NAMALWA (cell line): Measurements from ENCODE around the gene ZBTB7C.

Experiments used
- DNase-seq: peaks from one replicate; pipeline ENCODE4 v3.0.0-alpha.2; 2015; ENCODE audit warnings: low spot score

ZBTB7C gene

DNA sequence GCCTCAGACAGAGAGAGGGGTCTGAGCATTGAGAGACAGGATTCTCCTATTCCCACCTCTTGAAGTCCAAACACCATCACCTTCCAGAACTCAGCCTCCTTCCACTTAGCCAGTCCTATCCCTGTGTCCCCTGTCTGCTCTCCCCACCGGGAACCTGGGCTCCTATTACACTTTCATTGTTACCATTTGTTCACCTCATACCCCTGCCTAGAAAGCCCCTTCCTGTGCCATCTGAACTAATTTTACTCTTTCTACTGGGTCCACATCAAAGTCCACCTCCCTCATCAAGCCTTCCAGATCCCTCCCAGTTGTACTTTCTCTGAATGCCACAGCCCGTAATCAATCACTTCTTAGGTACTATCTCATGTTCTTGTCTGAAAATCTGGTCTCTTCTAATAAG lies 220.6 kb downstream of the ZBTB7C start:
- no peak for DNase-seq

DNA sequence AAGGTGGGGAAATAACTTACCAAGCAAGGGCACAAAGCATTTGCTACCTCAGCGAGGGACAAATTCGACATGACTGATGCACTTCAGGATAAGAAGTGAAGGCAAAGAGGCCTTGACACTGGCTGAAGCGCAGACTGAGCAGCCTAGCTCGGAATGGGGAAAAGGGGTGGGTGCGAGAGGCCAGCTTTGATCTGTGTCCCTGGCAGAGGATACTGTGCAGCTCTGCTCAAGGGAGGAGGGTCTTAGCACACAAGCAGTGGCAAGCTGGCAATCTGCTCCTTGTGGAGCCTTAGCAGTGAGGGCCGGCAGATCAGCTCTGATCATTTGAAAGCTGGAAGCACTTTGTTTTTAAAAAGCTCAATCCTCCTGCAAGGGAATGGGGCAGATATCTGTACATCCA lies 222.3 kb downstream of the ZBTB7C start:
- DNase-seq: no peak

DNA sequence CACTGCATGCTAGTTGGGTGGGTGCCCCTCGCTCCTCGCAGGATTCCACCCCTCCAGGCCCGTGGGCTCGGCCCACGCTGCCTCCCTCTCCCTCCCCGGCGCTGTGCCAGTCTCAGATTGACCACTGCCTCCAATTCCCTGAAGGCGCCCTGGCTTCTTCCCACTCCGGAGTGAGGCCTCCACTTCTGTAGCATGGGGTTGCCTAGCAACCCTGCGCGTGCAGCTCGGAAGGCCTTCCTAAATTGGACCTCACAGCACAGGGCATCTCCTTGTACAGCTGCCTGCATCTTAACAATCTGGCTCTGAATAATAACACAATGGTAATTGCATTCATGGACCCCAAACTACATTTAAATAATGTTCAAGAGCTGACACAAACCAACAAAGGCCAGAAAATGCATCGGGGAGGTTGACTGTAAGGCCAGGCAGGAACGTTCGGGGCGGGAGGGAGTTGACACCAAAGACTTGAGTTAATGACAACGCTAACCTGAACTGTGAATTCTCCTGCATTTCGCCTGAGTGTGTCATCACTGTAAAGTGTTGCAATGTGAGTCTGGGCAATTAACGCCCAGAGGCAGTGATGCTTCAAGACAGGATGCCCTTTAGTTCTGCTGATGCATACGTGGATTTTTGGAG lies 222.9 kb downstream of the ZBTB7C start:
- no peak for DNase-seq

DNA sequence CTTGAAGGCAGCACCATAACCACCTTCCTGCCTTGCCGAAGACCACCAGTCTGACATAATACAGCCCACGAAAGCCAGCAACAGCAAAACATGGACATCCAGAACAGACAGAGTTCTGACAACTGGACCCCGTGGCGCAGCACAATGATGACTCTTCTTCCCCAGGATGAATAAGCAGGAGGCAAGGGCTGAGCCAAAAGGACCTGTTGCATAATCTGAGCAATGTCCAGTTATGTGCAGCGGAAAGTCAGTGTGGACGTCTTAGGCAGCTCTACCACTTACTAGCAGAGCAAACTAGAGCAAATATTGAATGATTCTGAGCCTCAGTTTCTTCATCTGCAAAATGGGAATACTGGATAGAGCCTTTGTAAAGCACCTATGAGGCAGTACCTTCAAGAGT lies 225.1 kb downstream of the ZBTB7C start:
- no peak for DNase-seq

DNA sequence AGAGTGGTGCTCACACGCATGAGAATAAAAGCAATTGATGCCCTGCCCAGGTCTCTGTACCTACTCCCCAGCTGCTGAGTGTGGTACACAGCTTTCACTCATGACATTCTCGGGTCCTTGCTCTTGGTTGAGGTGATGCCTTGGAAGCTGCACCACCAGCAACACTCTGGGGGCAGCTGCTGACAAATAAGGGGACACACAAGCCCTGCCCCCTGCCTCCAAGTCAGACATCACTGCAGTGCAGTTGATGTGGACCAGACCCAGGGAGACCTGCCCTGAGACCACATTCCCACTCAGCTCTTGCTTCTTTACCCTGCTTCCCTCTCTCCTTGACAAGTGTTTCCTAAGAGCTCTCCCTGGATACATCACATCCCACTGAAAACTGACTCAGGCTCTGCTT lies 225.6 kb downstream of the ZBTB7C start:
- no peak for DNase-seq

DNA sequence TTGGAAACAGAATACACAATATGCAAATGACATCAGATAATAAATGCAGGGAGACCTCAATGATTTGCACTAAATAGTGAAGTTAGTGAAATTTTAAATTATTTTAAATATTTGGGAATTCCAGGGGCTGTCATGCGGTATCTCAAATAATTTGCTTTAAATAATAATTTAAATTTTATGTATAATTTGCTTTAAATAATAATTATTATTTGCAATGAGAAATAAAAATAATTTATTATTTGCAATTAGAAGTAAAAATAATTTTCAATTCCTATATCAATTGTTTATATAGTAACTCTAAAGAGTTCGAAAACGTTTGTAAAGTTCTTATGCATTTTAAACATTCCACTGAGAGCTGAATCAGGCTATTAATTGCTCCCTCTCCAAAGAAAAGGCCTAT lies 226.4 kb downstream of the ZBTB7C start:
- DNase-seq: no peak

DNA sequence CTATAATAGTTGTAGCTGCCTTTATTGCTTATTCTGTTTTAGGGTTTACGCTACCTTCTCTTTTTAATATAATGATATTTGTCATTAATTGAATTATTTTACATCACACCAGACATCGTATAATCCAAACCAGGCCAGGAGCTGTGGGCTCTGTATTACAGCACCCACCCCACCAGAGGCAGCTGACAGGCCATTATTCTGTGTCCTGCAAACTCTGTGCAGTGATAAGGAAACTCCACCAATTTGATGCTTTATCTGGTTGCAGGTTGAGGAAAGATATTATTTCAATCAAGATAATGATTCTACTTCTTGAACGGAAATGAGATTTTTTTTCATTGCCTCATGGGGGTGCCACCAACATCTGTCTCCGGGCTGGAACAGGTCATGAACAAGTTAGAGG lies 227.3 kb downstream of the ZBTB7C start:
- DNase-seq: no peak

DNA sequence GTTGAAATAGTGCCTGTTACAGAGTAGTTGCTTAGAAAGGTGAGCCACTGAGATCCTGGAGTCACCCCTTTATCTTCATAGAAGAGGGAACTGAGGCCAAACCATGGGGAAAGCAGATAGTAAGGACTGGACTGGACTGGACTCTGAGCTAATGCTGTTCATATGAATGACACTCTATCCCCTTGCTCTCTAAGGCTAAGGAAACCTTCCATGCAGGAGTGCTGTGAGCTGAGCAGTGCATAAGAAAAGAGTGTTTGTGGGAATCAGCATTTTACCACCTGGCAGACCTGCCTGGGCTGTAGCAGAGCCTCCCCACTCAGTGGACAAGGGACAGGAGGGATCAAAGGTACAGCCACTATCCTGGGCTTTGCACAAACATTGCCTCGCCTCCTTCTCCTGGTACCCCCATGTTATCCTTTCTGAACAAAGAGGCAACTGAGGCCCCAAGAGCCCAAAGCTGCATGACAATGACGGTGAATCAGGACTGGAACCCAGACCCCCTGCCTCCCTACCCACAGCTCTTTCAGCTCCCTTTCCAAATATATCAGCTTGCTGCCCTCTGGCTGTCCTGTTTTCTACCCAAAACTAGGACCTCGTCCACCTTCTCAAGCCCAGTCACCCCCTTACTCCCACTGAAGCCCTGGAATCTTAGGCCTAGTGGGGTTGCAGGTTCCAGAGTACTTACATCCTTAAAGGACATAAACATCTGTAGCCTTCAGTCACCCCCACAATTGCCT lies 227.9 kb downstream of the ZBTB7C start:
- DNase-seq: no peak

DNA sequence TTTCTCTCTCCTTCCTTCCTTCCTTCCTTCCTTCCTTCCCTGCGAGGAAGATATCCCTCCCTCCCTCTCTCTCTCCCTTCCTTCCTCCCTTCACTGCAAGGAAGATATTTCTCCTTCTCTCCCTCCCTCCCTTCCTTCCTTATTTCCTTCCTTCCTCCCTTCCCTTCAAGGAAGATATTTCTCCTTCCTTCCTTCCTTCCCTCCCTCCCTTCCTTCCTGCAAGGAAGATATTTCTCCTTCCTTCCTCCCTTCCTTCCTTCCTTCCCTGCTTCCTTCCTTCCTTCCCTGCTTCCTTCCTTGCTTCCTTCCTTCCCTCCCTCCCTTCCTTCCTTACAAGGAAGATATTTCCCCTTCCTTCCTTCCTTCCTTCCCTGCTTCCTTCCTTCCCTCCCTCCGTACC lies 229.5 kb downstream of the ZBTB7C start:
- no peak for DNase-seq

DNA sequence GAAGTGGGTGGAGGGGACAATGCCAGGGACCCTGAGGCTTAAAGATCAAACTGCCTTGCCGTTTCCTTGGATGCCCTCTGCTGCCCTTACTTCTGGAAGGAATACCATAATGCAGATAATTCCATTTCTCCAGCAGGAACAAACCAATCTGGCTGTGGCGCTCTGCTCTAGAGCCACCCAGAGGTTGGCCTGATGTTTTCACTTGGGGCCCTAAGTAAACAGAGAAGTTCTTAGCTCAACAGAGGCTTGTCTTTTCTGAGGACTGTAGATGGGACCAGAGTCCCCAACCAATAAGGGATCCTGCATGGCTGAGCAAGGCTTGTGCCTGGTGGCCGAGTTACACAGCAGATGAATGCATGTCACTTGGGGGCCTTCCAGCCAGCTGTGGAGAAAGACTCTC lies 230.2 kb downstream of the ZBTB7C start:
- DNase-seq: no peak

DNA sequence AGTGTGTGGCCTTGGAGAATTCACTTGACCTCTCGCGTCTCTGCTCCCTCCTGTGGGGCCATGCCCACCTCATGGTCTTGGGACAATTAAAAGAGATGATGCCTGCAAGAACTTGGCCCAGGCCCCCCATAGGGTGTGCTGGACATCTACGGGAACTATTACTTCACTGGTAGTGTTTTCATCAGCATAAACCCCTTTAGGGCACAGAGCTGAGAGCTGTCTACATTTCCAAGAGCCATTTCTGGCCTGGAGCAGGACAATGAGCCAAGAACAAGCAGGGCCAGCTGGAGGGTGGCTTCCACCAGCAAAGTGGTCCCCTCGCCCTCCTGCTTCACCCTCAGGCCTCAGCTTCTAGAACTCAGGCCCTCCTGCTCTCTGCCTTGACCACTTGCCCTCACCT lies 232.3 kb downstream of the ZBTB7C start:
- DNase-seq: no peak

DNA sequence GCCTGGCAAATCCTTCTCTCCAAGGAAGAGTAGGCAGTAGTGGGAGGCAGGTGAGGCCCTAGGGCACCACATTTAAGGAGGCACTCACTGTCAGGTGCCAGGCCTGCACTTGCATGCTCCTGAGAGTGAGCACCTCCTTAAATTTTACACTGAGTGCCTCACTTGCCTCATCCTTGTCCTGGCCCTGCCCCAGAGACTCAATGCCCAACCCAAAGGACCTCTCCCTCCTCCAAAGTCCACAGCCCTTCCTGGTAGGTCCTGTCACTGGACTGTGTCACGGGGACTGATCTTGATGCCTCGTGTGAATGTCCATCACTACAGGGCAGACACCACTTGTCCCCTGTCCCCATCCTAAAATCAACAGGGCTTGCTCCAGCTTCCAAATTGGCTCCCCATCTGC lies 235.6 kb downstream of the ZBTB7C start:
- no peak for DNase-seq

DNA sequence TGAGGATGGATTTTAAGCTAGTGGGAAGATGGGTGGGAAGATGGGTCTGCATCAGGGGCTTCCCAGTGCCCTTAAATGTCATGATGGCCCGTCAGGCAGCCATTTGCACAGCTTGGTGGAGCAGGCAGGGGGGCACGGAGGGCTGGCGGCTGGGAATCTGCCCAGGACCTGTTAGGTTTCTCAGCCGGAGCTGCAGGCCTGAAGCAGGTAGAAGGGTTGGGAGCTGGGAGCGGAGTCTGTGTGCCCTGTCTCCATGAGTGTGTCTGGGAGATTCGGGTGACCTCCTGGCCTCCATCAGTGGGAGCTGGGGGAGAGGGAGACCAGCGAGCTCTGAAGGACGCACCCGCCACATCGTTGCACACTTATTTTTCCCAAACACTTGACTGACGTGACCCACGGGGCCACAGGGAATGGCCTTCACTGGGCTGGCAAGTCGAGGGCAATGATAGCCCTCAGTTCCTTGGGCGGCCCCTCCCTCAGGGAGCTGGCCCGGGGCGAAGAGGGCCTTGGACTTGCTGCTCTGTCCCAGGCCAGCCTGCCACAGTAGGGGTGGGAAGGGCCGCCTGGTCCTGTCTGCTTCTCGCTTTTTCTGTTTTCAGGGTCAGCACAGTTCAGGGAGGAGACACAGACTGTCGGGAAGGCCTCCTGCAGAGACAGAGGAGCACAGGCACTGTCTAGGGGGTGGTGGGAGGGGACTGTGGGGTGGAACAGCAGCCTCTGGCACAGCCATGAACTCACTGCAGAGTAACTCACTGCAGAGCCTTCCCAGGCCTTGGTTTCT lies 236.8 kb downstream of the ZBTB7C start:
- DNase-seq: no peak

DNA sequence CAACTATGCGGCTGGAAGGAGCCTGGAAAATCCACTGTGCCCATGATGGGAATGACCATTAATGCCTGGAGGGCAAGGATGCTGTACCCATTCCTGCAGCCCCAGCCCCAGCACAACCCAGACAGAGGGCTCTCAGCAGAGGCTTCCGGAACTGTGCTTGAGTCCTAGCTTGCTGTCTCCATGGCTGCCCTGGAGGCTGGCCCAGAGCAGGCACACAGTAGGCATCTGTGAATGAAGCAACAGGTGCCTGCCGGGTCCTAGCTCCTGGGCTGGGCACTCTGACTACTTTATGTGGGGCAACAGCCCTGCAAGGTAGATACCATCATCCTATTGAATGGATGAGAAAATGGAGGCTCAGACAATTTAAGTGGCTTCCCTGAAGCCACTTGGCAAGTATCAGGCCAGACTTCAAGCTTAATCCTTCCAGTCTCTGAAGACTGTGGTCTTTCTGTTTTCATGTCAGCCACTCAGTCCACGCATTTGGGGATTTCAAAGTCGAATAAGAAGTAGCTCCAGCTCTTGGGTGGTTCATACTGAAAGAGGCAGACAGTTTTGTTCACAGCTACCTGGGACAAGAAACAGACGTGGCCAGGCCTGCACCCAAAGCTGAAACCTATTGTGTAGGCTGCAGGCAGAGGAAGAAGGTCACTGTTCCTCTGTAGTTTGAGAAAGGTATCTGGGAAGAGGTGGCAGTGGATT lies 237.5 kb downstream of the ZBTB7C start:
- DNase-seq: no peak

DNA sequence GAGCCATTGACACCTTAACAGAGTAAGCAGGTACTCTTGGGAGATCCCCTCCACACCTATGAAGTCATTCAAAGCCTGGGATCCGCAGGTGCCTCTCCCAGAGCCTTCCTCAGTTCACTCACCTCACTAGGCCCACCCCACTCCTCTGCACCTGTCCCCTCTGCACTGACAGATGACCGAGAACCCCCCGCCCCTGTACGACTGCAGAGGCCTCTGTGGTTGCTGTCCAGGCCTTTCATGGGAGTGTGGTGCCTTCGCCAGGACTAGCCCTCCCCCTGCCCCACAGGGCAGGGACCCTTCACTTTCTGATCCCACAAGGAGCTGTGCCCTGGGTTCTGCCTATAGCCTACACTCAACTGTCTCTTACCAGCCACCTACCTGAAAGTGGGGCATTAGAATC lies 238.5 kb downstream of the ZBTB7C start:
- no peak for DNase-seq

DNA sequence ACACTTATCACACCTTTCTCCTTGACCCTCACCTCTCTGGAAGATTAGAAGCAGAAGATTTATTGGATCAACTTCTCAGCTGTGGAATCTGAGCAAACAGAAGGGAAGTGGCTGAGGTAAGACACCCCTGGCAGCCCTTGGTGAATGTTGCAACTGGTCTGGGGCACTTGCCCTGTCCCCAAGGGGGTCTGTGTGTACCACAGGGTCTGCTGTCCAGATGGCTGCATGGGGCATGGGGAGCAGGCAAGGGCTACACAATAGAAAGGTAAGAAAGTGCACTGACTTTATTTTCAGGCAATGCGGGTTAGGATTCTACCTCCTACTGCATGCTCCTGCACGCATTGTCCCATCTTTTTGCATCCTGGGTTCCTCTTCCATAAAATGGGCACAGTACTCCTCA lies 240.3 kb downstream of the ZBTB7C start:
- no peak for DNase-seq

DNA sequence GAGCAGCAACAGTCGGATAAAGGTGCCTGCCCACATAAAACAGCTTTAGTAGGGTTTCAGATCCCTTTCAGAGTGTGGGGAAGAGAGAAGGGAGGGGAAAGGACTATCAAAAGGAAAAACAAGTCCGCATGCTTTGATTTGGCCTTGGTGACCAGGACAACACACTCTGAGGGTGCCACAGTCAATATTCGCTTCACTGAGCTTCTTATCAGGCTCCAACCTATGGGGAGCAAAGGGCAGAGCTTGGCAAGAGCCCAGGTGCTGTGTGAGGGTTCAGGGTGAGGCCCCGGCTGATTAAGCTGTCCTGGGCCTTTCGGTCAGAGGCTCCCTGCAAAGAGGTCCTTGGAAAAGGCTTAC lies 241.3 kb downstream of the ZBTB7C start:
- no peak for DNase-seq

DNA sequence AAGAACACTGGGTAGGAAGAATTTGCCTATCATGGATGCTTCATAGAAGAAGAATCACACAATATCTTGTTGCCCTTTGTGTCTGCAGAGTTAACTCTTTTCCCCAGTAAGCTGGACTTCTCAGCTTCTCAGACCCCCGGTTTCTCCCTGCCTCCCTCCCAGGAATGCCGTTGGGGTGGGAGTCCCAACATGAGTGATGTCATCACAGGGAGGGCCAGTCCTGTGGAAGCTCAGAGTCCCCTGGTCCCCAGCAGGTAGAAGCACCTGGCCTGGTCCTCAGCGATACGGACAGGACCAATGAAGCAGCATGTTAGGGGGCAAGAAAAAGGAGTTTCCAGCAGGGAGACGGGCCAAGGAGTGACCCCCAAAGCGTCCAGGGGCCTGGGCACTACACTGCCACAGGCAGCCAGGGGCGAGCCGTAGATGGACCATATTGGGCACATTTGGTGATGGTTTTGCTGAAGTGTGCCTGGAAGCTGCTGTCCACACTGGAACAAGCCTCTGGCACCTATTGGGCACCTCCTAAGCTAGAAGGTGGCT lies 242.8 kb downstream of the ZBTB7C start:
- DNase-seq: no peak

DNA sequence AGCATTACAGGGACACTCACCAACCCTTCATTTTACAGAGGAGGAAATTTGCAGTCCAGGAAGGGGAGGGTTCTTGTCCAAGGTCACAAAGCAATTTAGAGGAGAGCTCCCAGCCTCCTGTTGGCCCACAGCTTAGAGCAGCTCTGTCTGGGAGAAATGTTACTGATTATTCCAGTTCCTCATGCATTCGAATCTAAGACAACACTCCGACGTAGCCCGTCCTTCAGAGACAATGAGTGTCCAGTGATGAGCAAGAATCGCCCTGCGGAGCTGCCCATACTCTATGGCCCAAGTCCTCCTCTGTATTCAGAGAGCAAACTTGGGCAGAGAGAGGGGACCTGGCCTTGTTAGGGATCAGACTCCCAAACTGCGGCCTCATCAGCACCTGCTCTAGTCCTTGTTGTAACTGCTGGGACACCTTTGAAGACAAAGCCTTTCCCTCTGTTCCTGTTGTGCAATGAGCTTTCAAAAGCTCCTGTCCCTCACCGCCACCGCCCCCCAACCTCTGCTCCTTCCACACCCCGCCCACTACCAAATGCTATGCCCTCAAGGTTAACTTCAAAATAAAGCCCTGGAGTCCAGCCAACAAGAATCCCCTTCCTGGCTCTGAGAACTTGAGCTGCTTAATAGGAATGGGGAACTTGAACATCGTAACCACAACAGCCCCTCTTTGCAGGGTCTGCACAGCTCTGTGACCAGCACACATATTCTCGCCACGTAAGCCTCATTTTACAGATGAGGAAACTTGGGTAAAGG lies 243.9 kb downstream of the ZBTB7C start:
- DNase-seq: no peak

DNA sequence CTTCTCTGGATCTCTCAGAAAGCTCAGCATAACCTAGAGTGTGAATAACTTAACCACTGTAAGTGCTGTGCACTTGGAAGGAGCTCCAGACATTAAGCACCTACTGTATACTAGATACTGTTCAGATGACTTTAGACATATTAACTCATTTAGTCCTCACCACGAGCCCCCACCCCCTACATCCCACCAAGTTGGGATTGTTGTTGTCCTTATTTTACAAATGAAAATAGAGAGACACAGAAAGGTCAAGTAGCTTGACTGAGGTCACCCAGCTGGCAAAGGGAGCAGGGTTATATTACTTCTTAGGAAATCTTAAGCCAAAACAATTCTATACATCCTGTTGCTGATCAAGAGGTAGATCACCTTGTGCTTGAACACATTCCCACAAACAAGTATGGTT lies 244.5 kb downstream of the ZBTB7C start:
- DNase-seq: no peak

DNA sequence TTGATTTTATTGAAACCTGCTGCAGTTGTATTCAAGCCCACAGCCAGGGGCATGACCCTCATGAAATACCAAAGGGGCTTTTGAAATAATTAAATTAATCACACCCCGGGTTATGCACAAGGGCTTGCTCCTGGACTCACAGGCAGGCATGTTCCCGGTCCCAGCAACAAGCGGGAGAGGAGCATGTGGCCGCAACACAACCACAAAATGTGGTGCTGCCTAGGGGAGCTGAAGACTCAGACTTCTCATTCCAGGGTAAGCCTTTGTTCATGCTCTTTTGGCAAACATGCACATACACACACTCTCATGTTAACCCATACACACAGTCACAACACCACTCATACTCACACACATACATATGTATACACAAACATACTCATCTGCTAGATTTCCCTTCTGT lies 245.1 kb downstream of the ZBTB7C start:
- no peak for DNase-seq

DNA sequence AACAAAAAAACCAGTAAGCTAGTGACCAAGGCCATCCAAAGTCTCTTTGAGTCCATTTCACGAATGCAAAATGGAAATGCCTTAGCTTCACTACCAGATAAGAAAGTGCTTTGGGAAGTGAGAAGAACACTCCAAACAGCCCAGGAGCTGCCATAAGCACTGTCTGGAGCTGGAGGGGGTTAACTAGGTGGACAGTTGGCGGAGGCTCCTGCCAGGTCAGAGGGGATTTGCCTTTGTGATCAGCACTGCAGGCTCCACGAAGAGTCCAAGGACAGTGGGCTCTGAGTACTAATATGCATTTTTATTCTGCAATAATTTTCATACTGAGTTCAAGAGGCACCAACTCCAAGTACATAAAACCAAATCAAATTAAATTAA lies 245.5 kb downstream of the ZBTB7C start:
- DNase-seq: no peak
